Memory B cell (primary cell): Measurements from ENCODE around the gene ZNF641.
A peak's percentile ranks its signal among the peaks of the same experiment; 100 is the strongest.

Experiments
- ATAC-seq: fragments of 150-1000 bp; cut with Tn5 transposase; 2 replicates; pipeline ENCODE4 v1.10.0; 2021; ENCODE audit warnings: low read depth, mild to moderate bottlenecking, moderate library complexity
- DNase-seq, 2 donors: peaks; one replicate each; pipeline ENCODE4 v3.0.0; 2022; ENCODE audit warnings: low spot score in 2 of 2
- H3K27ac Mint-ChIP-seq: one replicate; pipeline ENCODE4 v1.8.0; 2022; ENCODE audit warnings: mild to moderate bottlenecking, moderate library complexity, mixed read lengths
- H3K27me3 Mint-ChIP-seq: one replicate; pipeline ENCODE4 v1.8.0; 2022; ENCODE audit warnings: mixed read lengths
- H3K36me3 Mint-ChIP-seq: one replicate; pipeline ENCODE4 v1.8.0; 2022; ENCODE audit warnings: mild to moderate bottlenecking, mixed read lengths
- H3K4me1 Mint-ChIP-seq: one replicate; pipeline ENCODE4 v1.8.0; 2022; ENCODE audit warnings: mixed read lengths
- H3K4me3 Mint-ChIP-seq: one replicate; pipeline ENCODE4 v1.8.0; 2022; ENCODE audit warnings: mild to moderate bottlenecking, moderate library complexity, mixed read lengths
- H3K9me3 Mint-ChIP-seq: one replicate; pipeline ENCODE4 v1.8.0; 2022; ENCODE audit warnings: mixed read lengths

ZNF641 gene

DNA sequence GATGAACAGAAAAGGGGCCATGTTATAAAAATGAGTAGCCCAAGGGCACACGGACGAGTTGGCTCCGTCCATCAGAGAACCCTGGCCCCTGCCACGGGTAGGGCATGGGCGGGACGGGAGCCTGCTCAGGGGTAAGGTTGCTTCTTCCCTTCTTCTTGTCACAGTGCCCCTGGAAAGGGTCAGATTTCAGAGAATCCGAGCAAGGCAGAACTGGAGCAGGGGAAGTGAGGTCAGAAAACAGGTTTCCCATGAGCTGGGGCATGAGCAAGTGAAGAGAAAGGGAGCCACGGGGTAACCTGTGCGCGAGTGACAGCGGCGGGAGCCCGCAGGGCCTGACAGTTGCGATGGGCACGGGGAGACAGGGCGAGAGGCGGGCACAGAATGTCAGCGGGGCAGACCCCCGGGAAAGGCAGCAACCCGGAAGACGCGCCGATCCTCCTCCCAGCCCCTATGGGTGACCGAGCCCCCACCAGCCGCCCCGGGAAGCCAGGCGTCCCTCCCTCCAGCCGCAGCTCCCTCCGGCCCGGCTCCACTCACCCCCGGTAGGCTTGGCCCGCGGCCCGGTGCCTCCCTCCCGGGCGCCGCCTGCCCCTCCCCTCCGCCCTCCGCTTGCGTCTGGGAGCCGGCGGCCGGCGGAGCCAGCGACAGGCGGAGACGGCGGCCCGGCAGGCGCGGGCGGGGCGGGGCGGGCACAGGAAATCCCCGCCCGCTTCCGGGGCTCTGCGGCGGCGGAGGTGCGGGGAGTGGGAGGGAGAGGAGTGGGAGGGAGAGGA, at the start of gene ZNF641:
TSS of gene ZNF641 (minus strand) at position 671 of the 773 bp plus-strand sequence. CDS start 2,829 bp downstream, outside the sequence.
- H3K4me1 Mint-ChIP-seq, result peaks cover 18% of the 10 kb centered on the region
- no peaks in the 10 kb centered on the region for H3K9me3 Mint-ChIP-seq
- H3K36me3 Mint-ChIP-seq, result peaks cover 15% of the 10 kb centered on the region
- H3K27ac Mint-ChIP-seq, result peak within 1 kb of the TSS; percentile 96
- H3K27me3 Mint-ChIP-seq, result no peaks in the 10 kb centered on the region
- DNase-seq (peak; percentile 51 to 63), ATAC-seq (peak; percentile 88)
- peak within 1 kb of the TSS; percentile 99 for H3K4me3 Mint-ChIP-seq

DNA sequence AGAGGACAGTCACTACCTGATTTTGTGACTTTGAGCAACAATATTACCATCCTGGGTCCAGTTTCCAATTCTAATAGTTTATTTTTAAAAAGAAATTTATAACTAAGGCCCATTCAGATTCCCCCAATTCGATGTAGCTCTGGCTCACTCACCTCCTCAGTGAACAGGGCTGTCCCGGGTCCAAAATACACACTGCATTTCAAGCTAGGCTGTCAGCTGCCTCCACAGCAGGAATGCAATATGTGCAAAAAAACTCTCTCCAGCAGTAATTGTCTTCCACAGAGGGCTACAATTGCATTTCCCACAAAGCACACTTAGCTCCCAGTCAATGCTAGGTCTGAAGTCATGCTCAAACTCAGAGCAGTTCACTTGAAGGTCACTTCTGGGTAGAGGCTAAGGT, 39.3 kb upstream of the ZNF641 start:
- H3K36me3 Mint-ChIP-seq, result peaks cover 2% of the 10 kb centered on the region
- ATAC-seq, result no peak
- H3K4me3 Mint-ChIP-seq, result no peak overlapping the region
- DNase-seq, result no peak
- H3K27me3 Mint-ChIP-seq, result peaks cover 28% of the 10 kb centered on the region
- peaks cover 2% of the 10 kb centered on the region for H3K9me3 Mint-ChIP-seq
- H3K4me1 Mint-ChIP-seq, result no peaks in the 10 kb centered on the region
- no peak overlapping the region for H3K27ac Mint-ChIP-seq

GRCh38 chr12:48389409-48389808, 38.7 kb upstream of the ZNF641 start:
- no peaks in the 10 kb centered on the region for H3K4me1 Mint-ChIP-seq
- H3K9me3 Mint-ChIP-seq, result peaks cover 2% of the 10 kb centered on the region
- no peak overlapping the region for H3K27ac Mint-ChIP-seq
- no peak overlapping the region for H3K4me3 Mint-ChIP-seq
- H3K27me3 Mint-ChIP-seq, result peaks cover 22% of the 10 kb centered on the region
- peaks cover 2% of the 10 kb centered on the region for H3K36me3 Mint-ChIP-seq
- ATAC-seq (no peak), DNase-seq (no peak)

DNA sequence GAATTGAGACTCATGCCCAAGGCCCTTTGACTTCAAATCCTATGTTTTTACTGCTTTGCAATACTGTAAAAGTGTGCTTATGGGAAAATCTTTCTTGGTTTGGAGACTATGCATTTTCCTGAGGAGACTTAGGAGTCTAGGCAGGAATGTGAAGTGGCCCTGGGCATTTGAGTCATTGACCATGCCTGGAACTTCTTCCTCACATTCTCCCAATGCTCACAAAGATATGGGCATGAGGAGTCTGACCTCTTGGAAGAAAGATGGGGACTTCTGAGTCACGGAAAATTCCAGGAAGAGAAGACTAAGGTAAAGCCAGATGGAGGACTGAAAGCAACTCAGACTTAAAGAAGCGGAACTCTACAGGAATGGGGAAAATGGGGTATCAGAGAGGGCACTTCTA, 38.2 kb upstream of the ZNF641 start:
- Mint-ChIP-seq H3K9me3 (peaks cover 2% of the 10 kb centered on the region), H3K4me3 (no peak overlapping the region), H3K36me3 (peaks cover 2% of the 10 kb centered on the region), H3K27me3 (peaks cover 19% of the 10 kb centered on the region), H3K4me1 (no peaks in the 10 kb centered on the region), H3K27ac (no peak overlapping the region)
- DNase-seq, result no peak
- ATAC-seq, result no peak

DNA sequence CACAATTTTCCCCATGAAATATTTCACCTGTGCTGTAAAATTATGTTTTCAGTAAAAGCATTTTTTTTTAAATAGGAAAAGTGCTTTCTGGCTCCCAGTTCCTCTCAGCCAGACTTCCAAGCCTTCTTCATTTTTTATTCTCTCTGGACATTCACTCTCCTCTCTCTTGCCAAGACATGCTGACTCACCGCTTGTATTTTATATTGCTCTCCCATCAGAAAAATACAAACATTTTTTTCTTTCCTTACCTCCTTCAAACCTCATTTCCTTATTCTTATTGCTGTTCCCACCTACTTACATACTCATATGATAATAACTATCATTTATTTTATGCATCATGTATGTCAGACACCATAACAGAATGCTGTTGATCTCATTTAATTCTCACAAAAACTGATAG, 37.7 kb upstream of the ZNF641 start:
- peaks cover 19% of the 10 kb centered on the region for H3K27me3 Mint-ChIP-seq
- no peak overlapping the region for H3K27ac Mint-ChIP-seq
- no peak overlapping the region for H3K4me3 Mint-ChIP-seq
- ATAC-seq (no peak), DNase-seq (no peak)
- H3K36me3 Mint-ChIP-seq, result peaks cover 2% of the 10 kb centered on the region
- H3K9me3 Mint-ChIP-seq, result peaks cover 2% of the 10 kb centered on the region
- no peaks in the 10 kb centered on the region for H3K4me1 Mint-ChIP-seq

GRCh38 chr12:48380596-48380995, 29.9 kb upstream of the ZNF641 start:
- peaks cover 2% of the 10 kb centered on the region for H3K36me3 Mint-ChIP-seq
- peaks cover 2% of the 10 kb centered on the region for H3K9me3 Mint-ChIP-seq
- no peak overlapping the region for H3K27ac Mint-ChIP-seq
- H3K27me3 Mint-ChIP-seq, result peaks cover 8% of the 10 kb centered on the region
- H3K4me1 Mint-ChIP-seq, result no peaks in the 10 kb centered on the region
- H3K4me3 Mint-ChIP-seq, result no peak overlapping the region
- ATAC-seq (no peak), DNase-seq (no peak)

GRCh38 chr12:48379794-48380193, 29.1 kb upstream of the ZNF641 start:
- no peak overlapping the region for H3K4me3 Mint-ChIP-seq
- no peaks in the 10 kb centered on the region for H3K36me3 Mint-ChIP-seq
- no peak for DNase-seq

GRCh38 chr12:48377646-48378045, 26.9 kb upstream of the ZNF641 start:
- ATAC-seq, result no peak
- no peak overlapping the region for H3K27ac Mint-ChIP-seq
- H3K36me3 Mint-ChIP-seq, result no peaks in the 10 kb centered on the region
- H3K9me3 Mint-ChIP-seq, result no peaks in the 10 kb centered on the region
- peaks cover 6% of the 10 kb centered on the region for H3K27me3 Mint-ChIP-seq
- no peak overlapping the region for H3K4me3 Mint-ChIP-seq
- no peak for DNase-seq
- H3K4me1 Mint-ChIP-seq, result no peaks in the 10 kb centered on the region

More at GRCh38 chr12:48379794-48380193, 29.1 kb upstream of the ZNF641 start:
- no peak overlapping the region for H3K27ac Mint-ChIP-seq
- no peaks in the 10 kb centered on the region for H3K4me1 Mint-ChIP-seq
- H3K27me3 Mint-ChIP-seq, result peaks cover 3% of the 10 kb centered on the region
- no peak for ATAC-seq
- H3K9me3 Mint-ChIP-seq, result no peaks in the 10 kb centered on the region

- DNase-seq (no peak), ATAC-seq (no peak)
- H3K4me3 Mint-ChIP-seq, result no peak overlapping the region
- no peaks in the 10 kb centered on the region for H3K9me3 Mint-ChIP-seq
- H3K4me1 Mint-ChIP-seq, result no peaks in the 10 kb centered on the region
- no peak overlapping the region for H3K27ac Mint-ChIP-seq
- H3K27me3 Mint-ChIP-seq, result peaks cover 6% of the 10 kb centered on the region
- H3K36me3 Mint-ChIP-seq, result no peaks in the 10 kb centered on the region
Observed at GRCh38 chr12:48374164-48374563, 23.4 kb upstream of the ZNF641 start.

- Mint-ChIP-seq H3K9me3 (no peaks in the 10 kb centered on the region), H3K27ac (no peak overlapping the region), H3K36me3 (no peaks in the 10 kb centered on the region), H3K4me3 (no peak overlapping the region), H3K4me1 (no peaks in the 10 kb centered on the region), H3K27me3 (peaks cover 7% of the 10 kb centered on the region)
- no peak for DNase-seq
- no peak for ATAC-seq
Observed at GRCh38 chr12:48366131-48366530, 15.4 kb upstream of the ZNF641 start.

- no peak overlapping the region for H3K27ac Mint-ChIP-seq
- no peak overlapping the region for H3K4me3 Mint-ChIP-seq
- H3K9me3 Mint-ChIP-seq, result no peaks in the 10 kb centered on the region
- H3K36me3 Mint-ChIP-seq, result no peaks in the 10 kb centered on the region
- no peaks in the 10 kb centered on the region for H3K27me3 Mint-ChIP-seq
- ATAC-seq, result no peak
- DNase-seq, result no peak
- no peaks in the 10 kb centered on the region for H3K4me1 Mint-ChIP-seq
Observed at GRCh38 chr12:48361664-48362339, 11.1 kb upstream of the ZNF641 start.

DNA sequence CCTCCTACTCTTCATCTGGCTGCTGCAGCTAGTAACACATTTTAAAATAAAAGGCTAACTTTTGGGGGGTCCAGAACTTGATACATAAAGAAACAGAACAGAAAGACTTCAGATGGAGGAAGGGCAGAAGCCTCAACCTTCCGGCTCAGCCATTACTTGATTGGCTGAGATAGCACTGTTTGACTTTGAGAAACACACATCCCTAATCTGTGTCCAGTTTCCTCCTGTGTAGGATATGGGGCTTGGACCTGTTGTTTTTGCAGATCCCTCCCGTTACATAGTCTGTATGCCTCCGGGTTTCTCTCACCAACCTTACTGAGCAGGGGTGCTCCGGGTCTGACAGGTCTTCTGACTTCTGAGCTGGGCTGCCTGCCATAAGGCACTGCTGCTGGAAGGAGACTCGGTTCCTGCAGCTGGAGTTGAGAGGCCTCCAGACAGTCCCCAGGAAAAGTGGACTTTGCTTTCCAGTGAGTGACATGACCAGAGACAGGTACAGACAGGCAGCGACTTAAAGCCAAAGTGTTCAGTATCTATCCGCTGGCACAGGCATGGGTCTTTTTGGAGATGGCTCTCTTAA, 8.3 kb upstream of the ZNF641 start:
- Mint-ChIP-seq H3K36me3 (no peaks in the 10 kb centered on the region), H3K4me1 (no peaks in the 10 kb centered on the region), H3K27ac (no peak overlapping the region), H3K4me3 (no peak overlapping the region), H3K27me3 (no peaks in the 10 kb centered on the region), H3K9me3 (no peaks in the 10 kb centered on the region)
- DNase-seq, result no peak
- ATAC-seq, result no peak

DNA sequence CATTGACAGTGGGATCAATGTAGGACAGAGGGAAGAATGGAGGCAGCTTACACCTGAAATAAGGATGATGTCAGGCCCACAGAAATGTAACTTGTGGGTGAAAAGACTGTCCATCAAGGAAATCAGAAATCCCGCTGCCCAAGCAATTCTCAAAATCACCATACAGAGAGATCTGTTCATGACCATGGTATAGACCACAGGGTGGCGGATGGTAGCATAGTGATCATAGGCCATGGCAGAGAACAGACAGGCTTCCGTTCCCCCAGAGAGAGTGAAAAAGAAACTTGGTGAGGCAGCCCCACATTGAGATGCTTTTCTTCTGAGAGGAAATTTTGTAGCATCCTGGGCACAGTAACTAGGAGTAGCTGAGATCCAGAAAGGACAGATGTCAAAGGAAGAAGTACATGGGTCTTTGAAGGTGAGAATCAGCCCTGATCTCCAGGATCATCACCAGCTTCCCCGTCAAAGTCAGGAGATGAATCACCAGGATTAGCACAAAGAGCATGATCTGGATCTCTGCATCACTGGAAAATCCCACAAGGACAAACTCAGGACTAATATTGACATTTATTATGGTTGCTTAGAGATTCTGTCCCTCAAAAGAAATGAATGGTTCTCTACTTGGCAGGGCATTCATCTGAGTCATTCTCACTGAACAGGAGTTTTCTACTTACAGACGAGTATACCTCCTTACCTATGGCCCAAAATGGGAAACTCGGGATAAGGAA, 5.5 kb upstream of the ZNF641 start:
- ATAC-seq, result no peak
- no peak overlapping the region for H3K27ac Mint-ChIP-seq
- no peak overlapping the region for H3K4me3 Mint-ChIP-seq
- peaks cover 3% of the 10 kb centered on the region for H3K4me1 Mint-ChIP-seq
- H3K36me3 Mint-ChIP-seq, result no peaks in the 10 kb centered on the region
- DNase-seq, result no peak
- H3K27me3 Mint-ChIP-seq, result no peaks in the 10 kb centered on the region
- no peaks in the 10 kb centered on the region for H3K9me3 Mint-ChIP-seq
